Neural progenitor cell (in vitro differentiated cells): Measurements from ENCODE around the gene PTPRN2. TPM values are rescaled to one million over a fixed set of nuclear protein-coding genes. Genes with fewer than 3 reads are reported as not detected.

Experiments
- DNase-seq: peaks from one replicate; pipeline ENCODE4 v3.0.0-alpha.2; 2016; ENCODE audit warnings: low spot score
- H2AFZ ChIP-seq: fragments of 200-600 bp; sonication (generic); replicated peaks from 2 replicates; pipeline ENCODE4 v1.6.1; 2016; ENCODE audit warnings: antibody characterized with exemption
- H3F3A ChIP-seq: fragments of 200-600 bp; sonication (generic); 2 replicates; pipeline ENCODE4 v1.6.1; 2016; ENCODE audit warnings: antibody characterized with exemption, low read depth
- H3K27ac ChIP-seq: fragments of 200-600 bp; sonication (generic); 2 replicates; pipeline ENCODE4 v1.5.1; 2016; ENCODE audit warnings: mild to moderate bottlenecking
- H3K27me3 ChIP-seq: fragments of 200-600 bp; sonication (generic); 2 replicates; pipeline ENCODE4 v1.6.1; 2016; ENCODE audit warnings: mild to moderate bottlenecking, moderate library complexity
- H3K36me3 ChIP-seq: fragments of 200-600 bp; sonication (generic); 2 replicates; pipeline ENCODE4 v1.5.1; 2016
- H3K4me1 ChIP-seq: fragments of 200-600 bp; sonication (generic); 2 replicates; pipeline ENCODE4 v1.6.1; 2016; ENCODE audit warnings: mixed run types
- H3K4me2 ChIP-seq: fragments of 200-600 bp; sonication (generic); 2 replicates; pipeline ENCODE4 v1.6.1; 2016
- H3K4me3 ChIP-seq: fragments of 200-600 bp; sonication (generic); 2 replicates; pipeline ENCODE4 v1.5.1; 2016
- H3K79me2 ChIP-seq: fragments of 200-600 bp; sonication (generic); 2 replicates; pipeline ENCODE4 v1.6.1; 2016; ENCODE audit warnings: low read depth
- H3K9ac ChIP-seq: fragments of 200-600 bp; sonication (generic); 2 replicates; pipeline ENCODE4 v1.6.1; 2016
- H3K9me3 ChIP-seq: fragments of 200-600 bp; sonication (generic); 2 replicates; pipeline ENCODE4 v1.5.1; 2016; ENCODE audit warnings: low read depth
- H4K20me1 ChIP-seq: fragments of 200-600 bp; sonication (generic); 2 replicates; pipeline ENCODE4 v1.6.1; 2016; ENCODE audit warnings: low read depth
- H3K27ac Mint-ChIP-seq: 3 replicates; pipeline ENCODE4 v1.8.0; 2021; ENCODE audit warnings: mixed read lengths
- H3K27me3 Mint-ChIP-seq: 2 replicates; pipeline ENCODE4 v1.8.0; 2022; ENCODE audit warnings: low read depth, mild to moderate bottlenecking, inconsistent platforms, moderate library complexity, mixed read lengths; ENCODE audit not compliant: insufficient read depth
- H3K36me3 Mint-ChIP-seq: 3 replicates; pipeline ENCODE4 v1.8.0; 2021; ENCODE audit warnings: mixed read lengths
- H3K4me1 Mint-ChIP-seq: 3 replicates; pipeline ENCODE4 v1.8.0; 2021; ENCODE audit warnings: mixed read lengths
- H3K4me3 Mint-ChIP-seq: 3 replicates; pipeline ENCODE4 v1.8.0; 2021; ENCODE audit warnings: mild to moderate bottlenecking, moderate library complexity, mixed read lengths
- H3K9me3 Mint-ChIP-seq: 3 replicates; pipeline ENCODE4 v1.8.0; 2020; ENCODE audit warnings: mixed read lengths
- EZH2 ChIP-seq: fragments of 200-600 bp; sonication (generic); IDR thresholded peaks from 2 replicates; pipeline ENCODE4 v1.6.1; 2017; ENCODE audit warnings: antibody characterized with exemption, mild to moderate bottlenecking, moderate library complexity
- EZH2phosphoT487 ChIP-seq: fragments of 200-600 bp; sonication (generic); IDR thresholded peaks from 2 replicates; pipeline ENCODE4 v1.6.1; 2017; ENCODE audit warnings: antibody characterized with exemption
- total RNA-seq: library from RNA; depleted of rRNA; stranded (reverse); fragments of >200 nt; gene quantifications from 2 replicates; pipeline ENCODE4 v1.2.3, GENCODE V29; 2015; ENCODE audit warnings: low replicate concordance
- TF ChIP-seq, protein P1 (sequence below): fragments of 200-600 bp; sonication (generic); IDR thresholded peaks from 2 replicates; pipeline ENCODE4 v1.5.1; 2017; ENCODE audit warnings: antibody characterized with exemption, mild to moderate bottlenecking

PTPRN2 gene
- total RNA-seq, 1 donor from 2014 or later = 3.0 TPM

DNA sequence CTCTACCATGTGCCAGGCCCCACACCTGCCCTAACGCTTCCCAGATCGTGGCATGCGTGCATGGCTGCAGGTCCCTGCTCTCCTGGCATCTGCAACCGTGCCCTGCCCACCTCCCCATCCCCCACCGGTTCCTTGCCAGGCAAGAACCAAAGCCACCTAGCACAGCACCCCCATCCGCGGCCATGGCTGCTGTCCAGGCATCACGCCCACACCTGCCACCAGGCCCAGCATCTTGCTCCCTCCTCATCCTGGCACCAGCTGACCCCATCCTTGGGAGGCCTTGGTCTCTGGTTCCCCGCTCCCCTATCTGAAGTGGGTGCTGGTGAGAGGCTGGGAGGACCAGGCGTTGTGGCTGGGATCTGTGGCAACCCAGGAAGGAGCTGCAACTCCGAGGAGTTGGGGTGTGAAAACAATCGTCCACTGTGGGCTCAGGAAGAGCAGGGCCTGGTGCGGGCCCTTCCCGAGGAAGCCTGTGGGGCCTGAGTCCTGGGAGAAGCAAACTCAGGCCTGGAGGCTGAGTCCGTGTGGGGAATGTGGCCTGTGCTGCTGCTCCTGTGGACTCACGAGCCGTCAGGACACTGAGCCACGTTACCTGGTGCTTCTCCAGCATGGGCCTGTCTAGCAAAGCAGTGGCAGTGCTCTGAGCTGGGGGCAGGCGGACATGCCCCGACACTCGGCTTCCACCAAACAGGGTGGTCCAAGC is 833.8 kb downstream of the PTPRN2 start:
- Mint-ChIP-seq H3K9me3 (no peaks in the 10 kb centered on the region), H3K27me3 (peaks cover 10% of the 10 kb centered on the region), H3K36me3 (no peaks in the 10 kb centered on the region), H3K4me3 (no peak overlapping the region), H3K27ac (no peak overlapping the region), H3K4me1 (peaks cover 27% of the 10 kb centered on the region)
- Histone ChIP-seq H3K27ac (no peak overlapping the region), H3K4me1 (no peaks in the 10 kb centered on the region), H3K9ac (no peak overlapping the region), H3F3A (no peaks in the 10 kb centered on the region), H4K20me1 (no peaks in the 10 kb centered on the region), H3K27me3 (no peaks in the 10 kb centered on the region), H3K36me3 (no peaks in the 10 kb centered on the region), H3K4me3 (no peak overlapping the region), H3K9me3 (no peaks in the 10 kb centered on the region), H3K79me2 (no peaks in the 10 kb centered on the region), H3K4me2 (no peak overlapping the region), H2AFZ (no peak overlapping the region)
- TF ChIP-seq EZH2phosphoT487 (no peak), EZH2 (no peak)
- TF ChIP-seq, protein P1, sequence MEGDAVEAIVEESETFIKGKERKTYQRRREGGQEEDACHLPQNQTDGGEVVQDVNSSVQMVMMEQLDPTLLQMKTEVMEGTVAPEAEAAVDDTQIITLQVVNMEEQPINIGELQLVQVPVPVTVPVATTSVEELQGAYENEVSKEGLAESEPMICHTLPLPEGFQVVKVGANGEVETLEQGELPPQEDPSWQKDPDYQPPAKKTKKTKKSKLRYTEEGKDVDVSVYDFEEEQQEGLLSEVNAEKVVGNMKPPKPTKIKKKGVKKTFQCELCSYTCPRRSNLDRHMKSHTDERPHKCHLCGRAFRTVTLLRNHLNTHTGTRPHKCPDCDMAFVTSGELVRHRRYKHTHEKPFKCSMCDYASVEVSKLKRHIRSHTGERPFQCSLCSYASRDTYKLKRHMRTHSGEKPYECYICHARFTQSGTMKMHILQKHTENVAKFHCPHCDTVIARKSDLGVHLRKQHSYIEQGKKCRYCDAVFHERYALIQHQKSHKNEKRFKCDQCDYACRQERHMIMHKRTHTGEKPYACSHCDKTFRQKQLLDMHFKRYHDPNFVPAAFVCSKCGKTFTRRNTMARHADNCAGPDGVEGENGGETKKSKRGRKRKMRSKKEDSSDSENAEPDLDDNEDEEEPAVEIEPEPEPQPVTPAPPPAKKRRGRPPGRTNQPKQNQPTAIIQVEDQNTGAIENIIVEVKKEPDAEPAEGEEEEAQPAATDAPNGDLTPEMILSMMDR = no peak
- DNase-seq = no peak

- H3K36me3 ChIP-seq = no peaks in the 10 kb centered on the region
- no peak overlapping the region for H3K27ac ChIP-seq
- Mint-ChIP-seq H3K4me1 (peaks cover 25% of the 10 kb centered on the region), H3K36me3 (no peaks in the 10 kb centered on the region), H3K9me3 (no peaks in the 10 kb centered on the region), H3K4me3 (no peak overlapping the region), H3K27me3 (peaks cover 13% of the 10 kb centered on the region), H3K27ac (peak overlapping the region; percentile 72)
- H3K9me3 ChIP-seq = no peaks in the 10 kb centered on the region
- no peak for DNase-seq
- H3K9ac ChIP-seq = no peak overlapping the region
- no peak for TF ChIP-seq EZH2phosphoT487
- no peak for TF ChIP-seq EZH2
- TF ChIP-seq, protein P1 = no peak
- H4K20me1 ChIP-seq = no peaks in the 10 kb centered on the region
- H2AFZ ChIP-seq = no peak overlapping the region
- no peak overlapping the region for H3K4me2 ChIP-seq
- H3F3A ChIP-seq = no peaks in the 10 kb centered on the region
- H3K4me1 ChIP-seq = no peaks in the 10 kb centered on the region
- no peak overlapping the region for H3K4me3 ChIP-seq
- H3K27me3 ChIP-seq = no peaks in the 10 kb centered on the region
- H3K79me2 ChIP-seq = no peaks in the 10 kb centered on the region
Observed at GRCh38 chr7:157752832-157753291, 834.8 kb downstream of the PTPRN2 start.

GRCh38 chr7:157751951-157752673 is 835.5 kb downstream of the PTPRN2 start:
- H3K4me1 ChIP-seq = no peaks in the 10 kb centered on the region
- Mint-ChIP-seq H3K27ac (peak overlapping the region; percentile 59), H3K9me3 (no peaks in the 10 kb centered on the region), H3K36me3 (no peaks in the 10 kb centered on the region), H3K27me3 (peaks cover 13% of the 10 kb centered on the region), H3K4me3 (no peak overlapping the region), H3K4me1 (peaks cover 24% of the 10 kb centered on the region)
- H3K4me2 ChIP-seq = no peak overlapping the region
- no peak overlapping the region for H2AFZ ChIP-seq
- H3K27me3 ChIP-seq = no peaks in the 10 kb centered on the region
- H3F3A ChIP-seq = no peaks in the 10 kb centered on the region
- no peaks in the 10 kb centered on the region for H3K79me2 ChIP-seq
- no peaks in the 10 kb centered on the region for H4K20me1 ChIP-seq
- DNase-seq = no peak
- no peak overlapping the region for H3K9ac ChIP-seq
- no peak overlapping the region for H3K4me3 ChIP-seq
- no peaks in the 10 kb centered on the region for H3K36me3 ChIP-seq
- no peak overlapping the region for H3K27ac ChIP-seq
- no peaks in the 10 kb centered on the region for H3K9me3 ChIP-seq
- TF ChIP-seq, protein P1 = no peak
- TF ChIP-seq EZH2phosphoT487 (no peak), EZH2 (no peak)
